Measurements from ENCODE around the gene F11R. TPM values are rescaled to one million over a fixed set of nuclear protein-coding genes. Genes with fewer than 3 reads are reported as not detected.
A peak's percentile ranks its signal among the peaks of the same experiment; 100 is the strongest.

The F11R gene
- total and polyA plus RNA-seq, 10 of the 15 experiments (the other 5 are each of a cell fraction or from before 2014, with no cell fraction given): 15.3 to 80.9 (median 24.3) TPM

DNA sequence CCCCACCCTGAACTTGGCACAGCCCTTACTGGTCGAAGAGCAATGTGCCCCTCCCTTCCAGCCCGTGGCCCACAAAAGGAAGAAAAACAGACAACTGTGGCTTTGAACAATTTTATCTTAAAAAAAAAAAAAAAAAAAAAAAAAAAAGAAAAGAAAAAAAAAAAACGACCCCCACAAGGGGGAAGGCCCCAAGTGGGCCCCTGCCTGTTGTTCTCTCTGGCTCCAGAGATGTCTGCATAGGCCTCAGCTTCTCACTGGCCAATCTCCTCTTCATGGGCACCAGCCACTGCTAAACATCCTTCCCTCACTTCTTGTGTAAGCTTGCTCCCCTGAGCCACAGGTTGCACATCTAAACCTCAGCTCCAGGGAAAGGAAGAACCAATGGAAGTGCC lies 18.2 kb upstream of the F11R start:
- ATAC-seq (no peak), FAIRE-seq (no peak), DNase-seq (ENCODE audit: low read depth, low spot score) (no peak)
- peak overlapping the region; percentile 87; the same call in 1 of the 2 replicates for H3K4me3 ChIP-seq
- POLR2A ChIA-PET: interaction anchor here (0.7 to 2.2 kb wide), 11 partner anchors 18 to 331 kb away, joined by 3 to 21 read pairs (median 4); partner anchors contain the start of genes ARHGAP30 and F11R
- SMC1A ChIA-PET (ENCODE audit: uncharacterized antibody, unreplicated experiment): interaction anchor here (0.9 to 6.3 kb wide), 10 partner anchors 8 to 58 kb away, joined by 3 to 51 read pairs (median 6); partner anchors contain the start of genes ARHGAP30 and F11R
- H3K27ac ChIP-seq (ENCODE audit: control insufficient read depth, insufficient read depth): 0 out of 2 replicates have a peak overlapping the region, but pooled peaks have one; percentile 69
- H3K9me3 ChIP-seq (replicated peaks; ENCODE audit: control insufficient read depth, insufficient read depth, low read length): no peaks in the 10 kb centered on the region
- H2AFZ ChIP-seq (ENCODE audit: control insufficient read depth, low read depth, low read length): peak overlapping the region; percentile 83
- no peaks in the 10 kb centered on the region for H3K27me3 ChIP-seq (replicated peaks in 1 of 2; ENCODE audit: control insufficient read depth in 2 of 2, insufficient read depth in 2 of 2, low read length in 1 of 2)
- intact Hi-C loops (cut with micrococcal nuclease; ENCODE audit: unreplicated experiment): no loop called here
- CTCF ChIA-PET: interaction anchor here (0.9 to 11.1 kb wide), 11 partner anchors 8 to 127 kb away, joined by 3 to 181 read pairs (median 14); partner anchors contain the start of genes ARHGAP30, F11R, KLHDC9 and PPOX
- H3K4me1 ChIP-seq (ENCODE audit: control insufficient read depth, insufficient read depth, low read length): peaks cover 13% of the 10 kb centered on the region
- 0% methylated on average over 3 of the region's 3 CpGs for WGBS (ENCODE audit: insufficient coverage, insufficient replicate concordance, low lambda C conversion rate, missing lambda C conversion rate)
- peak overlapping the region; percentile 57 for H3K4me2 ChIP-seq (ENCODE audit: control insufficient read depth, insufficient read depth)
- no peaks in the 10 kb centered on the region for H4K20me1 ChIP-seq (ENCODE audit: control insufficient read depth, insufficient read depth)
- H3K9ac ChIP-seq (ENCODE audit: control insufficient read depth, insufficient read depth, low read length): peak overlapping the region; percentile 41
- peaks cover 12% of the 10 kb centered on the region for H3K79me2 ChIP-seq (ENCODE audit: control insufficient read depth, insufficient read depth, low read length)
- H3K36me3 ChIP-seq (ENCODE audit: control insufficient read depth in 2 of 2, insufficient read depth in 2 of 2, low read length in 1 of 2): peaks cover 22 to 34% of the 10 kb centered on the region in 2 experiments
- no TSS peak for BruUV-seq (replicated peaks)
- in situ Hi-C loops (cut with MboI): no loop called here
- RAD21 ChIA-PET (ENCODE audit: unreplicated experiment): interaction anchor here (1.0 to 4.2 kb wide), 8 partner anchors 8 to 58 kb away, joined by 3 to 22 read pairs (median 10); partner anchors contain the start of genes ARHGAP30 and F11R
- TF ChIP-seq ESRRA (IDR thresholded peaks at IDR 0.05; ENCODE audit: low read length): no peak
- TF ChIP-seq ZNF384 (IDR thresholded peaks at IDR 0.05; ENCODE audit: borderline replicate concordance, low read depth, low read length): peak; percentile 17; the same call in 1 of the 2 replicates
- TF ChIP-seq NBN (IDR thresholded peaks at IDR 0.05): no peak
- TF ChIP-seq ETV6 (conservative IDR thresholded peaks at IDR 0.05 in 1 of 2, IDR thresholded peaks at IDR 0.05 in 1 of 2; ENCODE audit: borderline replicate concordance in 1 of 2, low read depth in 1 of 2): no peak
- TF ChIP-seq, protein P1, sequence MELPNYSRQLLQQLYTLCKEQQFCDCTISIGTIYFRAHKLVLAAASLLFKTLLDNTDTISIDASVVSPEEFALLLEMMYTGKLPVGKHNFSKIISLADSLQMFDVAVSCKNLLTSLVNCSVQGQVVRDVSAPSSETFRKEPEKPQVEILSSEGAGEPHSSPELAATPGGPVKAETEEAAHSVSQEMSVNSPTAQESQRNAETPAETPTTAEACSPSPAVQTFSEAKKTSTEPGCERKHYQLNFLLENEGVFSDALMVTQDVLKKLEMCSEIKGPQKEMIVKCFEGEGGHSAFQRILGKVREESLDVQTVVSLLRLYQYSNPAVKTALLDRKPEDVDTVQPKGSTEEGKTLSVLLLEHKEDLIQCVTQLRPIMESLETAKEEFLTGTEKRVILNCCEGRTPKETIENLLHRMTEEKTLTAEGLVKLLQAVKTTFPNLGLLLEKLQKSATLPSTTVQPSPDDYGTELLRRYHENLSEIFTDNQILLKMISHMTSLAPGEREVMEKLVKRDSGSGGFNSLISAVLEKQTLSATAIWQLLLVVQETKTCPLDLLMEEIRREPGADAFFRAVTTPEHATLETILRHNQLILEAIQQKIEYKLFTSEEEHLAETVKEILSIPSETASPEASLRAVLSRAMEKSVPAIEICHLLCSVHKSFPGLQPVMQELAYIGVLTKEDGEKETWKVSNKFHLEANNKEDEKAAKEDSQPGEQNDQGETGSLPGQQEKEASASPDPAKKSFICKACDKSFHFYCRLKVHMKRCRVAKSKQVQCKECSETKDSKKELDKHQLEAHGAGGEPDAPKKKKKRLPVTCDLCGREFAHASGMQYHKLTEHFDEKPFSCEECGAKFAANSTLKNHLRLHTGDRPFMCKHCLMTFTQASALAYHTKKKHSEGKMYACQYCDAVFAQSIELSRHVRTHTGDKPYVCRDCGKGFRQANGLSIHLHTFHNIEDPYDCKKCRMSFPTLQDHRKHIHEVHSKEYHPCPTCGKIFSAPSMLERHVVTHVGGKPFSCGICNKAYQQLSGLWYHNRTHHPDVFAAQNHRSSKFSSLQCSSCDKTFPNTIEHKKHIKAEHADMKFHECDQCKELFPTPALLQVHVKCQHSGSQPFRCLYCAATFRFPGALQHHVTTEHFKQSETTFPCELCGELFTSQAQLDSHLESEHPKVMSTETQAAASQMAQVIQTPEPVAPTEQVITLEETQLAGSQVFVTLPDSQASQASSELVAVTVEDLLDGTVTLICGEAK (IDR thresholded peaks at IDR 0.05; ENCODE audit: borderline replicate concordance): peak; percentile 39; the same call in 1 of the 2 replicates
- TF ChIP-seq, protein P2, sequence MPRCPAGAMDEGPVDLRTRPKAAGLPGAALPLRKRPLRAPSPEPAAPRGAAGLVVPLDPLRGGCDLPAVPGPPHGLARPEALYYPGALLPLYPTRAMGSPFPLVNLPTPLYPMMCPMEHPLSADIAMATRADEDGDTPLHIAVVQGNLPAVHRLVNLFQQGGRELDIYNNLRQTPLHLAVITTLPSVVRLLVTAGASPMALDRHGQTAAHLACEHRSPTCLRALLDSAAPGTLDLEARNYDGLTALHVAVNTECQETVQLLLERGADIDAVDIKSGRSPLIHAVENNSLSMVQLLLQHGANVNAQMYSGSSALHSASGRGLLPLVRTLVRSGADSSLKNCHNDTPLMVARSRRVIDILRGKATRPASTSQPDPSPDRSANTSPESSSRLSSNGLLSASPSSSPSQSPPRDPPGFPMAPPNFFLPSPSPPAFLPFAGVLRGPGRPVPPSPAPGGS (IDR thresholded peaks at IDR 0.05; ENCODE audit: borderline replicate concordance, insufficient read depth, low read depth, low read length, poor library complexity, severe bottlenecking): no peak
- TF ChIP-seq PML (IDR thresholded peaks at IDR 0.05; ENCODE audit: low read length): peak; percentile 6; the same call in 1 of the 2 replicates
- no peak for TF ChIP-seq BHLHE40 (IDR thresholded peaks at IDR 0.05; ENCODE audit: borderline replicate concordance in 1 of 2, low read depth in 2 of 2, low read length in 1 of 2)
- TF ChIP-seq, protein P3, sequence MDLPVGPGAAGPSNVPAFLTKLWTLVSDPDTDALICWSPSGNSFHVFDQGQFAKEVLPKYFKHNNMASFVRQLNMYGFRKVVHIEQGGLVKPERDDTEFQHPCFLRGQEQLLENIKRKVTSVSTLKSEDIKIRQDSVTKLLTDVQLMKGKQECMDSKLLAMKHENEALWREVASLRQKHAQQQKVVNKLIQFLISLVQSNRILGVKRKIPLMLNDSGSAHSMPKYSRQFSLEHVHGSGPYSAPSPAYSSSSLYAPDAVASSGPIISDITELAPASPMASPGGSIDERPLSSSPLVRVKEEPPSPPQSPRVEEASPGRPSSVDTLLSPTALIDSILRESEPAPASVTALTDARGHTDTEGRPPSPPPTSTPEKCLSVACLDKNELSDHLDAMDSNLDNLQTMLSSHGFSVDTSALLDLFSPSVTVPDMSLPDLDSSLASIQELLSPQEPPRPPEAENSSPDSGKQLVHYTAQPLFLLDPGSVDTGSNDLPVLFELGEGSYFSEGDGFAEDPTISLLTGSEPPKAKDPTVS (IDR thresholded peaks at IDR 0.05; ENCODE audit: low read depth, low read length): no peak
- TF ChIP-seq, protein P4, sequence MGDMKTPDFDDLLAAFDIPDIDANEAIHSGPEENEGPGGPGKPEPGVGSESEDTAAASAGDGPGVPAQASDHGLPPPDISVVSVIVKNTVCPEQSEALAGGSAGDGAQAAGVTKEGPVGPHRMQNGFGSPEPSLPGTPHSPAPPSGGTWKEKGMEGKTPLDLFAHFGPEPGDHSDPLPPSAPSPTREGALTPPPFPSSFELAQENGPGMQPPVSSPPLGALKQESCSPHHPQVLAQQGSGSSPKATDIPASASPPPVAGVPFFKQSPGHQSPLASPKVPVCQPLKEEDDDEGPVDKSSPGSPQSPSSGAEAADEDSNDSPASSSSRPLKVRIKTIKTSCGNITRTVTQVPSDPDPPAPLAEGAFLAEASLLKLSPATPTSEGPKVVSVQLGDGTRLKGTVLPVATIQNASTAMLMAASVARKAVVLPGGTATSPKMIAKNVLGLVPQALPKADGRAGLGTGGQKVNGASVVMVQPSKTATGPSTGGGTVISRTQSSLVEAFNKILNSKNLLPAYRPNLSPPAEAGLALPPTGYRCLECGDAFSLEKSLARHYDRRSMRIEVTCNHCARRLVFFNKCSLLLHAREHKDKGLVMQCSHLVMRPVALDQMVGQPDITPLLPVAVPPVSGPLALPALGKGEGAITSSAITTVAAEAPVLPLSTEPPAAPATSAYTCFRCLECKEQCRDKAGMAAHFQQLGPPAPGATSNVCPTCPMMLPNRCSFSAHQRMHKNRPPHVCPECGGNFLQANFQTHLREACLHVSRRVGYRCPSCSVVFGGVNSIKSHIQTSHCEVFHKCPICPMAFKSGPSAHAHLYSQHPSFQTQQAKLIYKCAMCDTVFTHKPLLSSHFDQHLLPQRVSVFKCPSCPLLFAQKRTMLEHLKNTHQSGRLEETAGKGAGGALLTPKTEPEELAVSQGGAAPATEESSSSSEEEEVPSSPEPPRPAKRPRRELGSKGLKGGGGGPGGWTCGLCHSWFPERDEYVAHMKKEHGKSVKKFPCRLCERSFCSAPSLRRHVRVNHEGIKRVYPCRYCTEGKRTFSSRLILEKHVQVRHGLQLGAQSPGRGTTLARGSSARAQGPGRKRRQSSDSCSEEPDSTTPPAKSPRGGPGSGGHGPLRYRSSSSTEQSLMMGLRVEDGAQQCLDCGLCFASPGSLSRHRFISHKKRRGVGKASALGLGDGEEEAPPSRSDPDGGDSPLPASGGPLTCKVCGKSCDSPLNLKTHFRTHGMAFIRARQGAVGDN (IDR thresholded peaks at IDR 0.05): 0 out of 2 replicates have a peak, but pooled peaks have one; percentile 0

All from GM12878 (cell line).